ENCODE measurements around the gene CASK. TPM values are rescaled to one million over a fixed set of nuclear protein-coding genes. Genes with fewer than 3 reads are reported as not detected.

Gene CASK
- total and polyA plus RNA-seq, 9 of the 15 experiments (the other 6 are each of a cell fraction or from before 2014, with no cell fraction given), result 1.3 to 7.4 (median 5.2) TPM

DNA sequence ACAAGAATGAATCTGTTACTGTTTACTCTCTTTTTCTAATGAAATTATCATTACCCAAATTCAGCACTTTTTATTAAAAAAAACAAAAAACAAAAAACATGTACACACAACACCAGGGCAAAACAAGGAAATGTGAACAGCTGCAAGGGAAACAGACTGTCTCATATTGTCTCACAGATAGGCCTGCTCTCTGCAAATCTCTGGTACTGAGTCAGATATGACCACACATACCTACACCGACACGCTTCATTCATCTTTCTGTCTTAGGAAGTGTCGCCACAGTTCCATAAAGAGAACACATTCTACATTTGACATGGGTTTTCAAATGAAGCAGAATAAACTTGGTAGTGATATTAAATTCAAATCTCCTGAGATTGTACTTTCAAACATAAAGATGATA, 326.8 kb downstream of the CASK start:
- H3K27ac ChIP-seq (ENCODE audit: extremely low read depth, low read depth, low read length), result no peak overlapping the region
- TF ChIP-seq ARID1B (IDR thresholded peaks at IDR 0.05) (no peak), RBBP5 (IDR thresholded peaks at IDR 0.05; ENCODE audit: borderline replicate concordance, insufficient read depth, low read length, poor library complexity, severe bottlenecking) (no peak)
- H3K4me1 ChIP-seq (replicated peaks in 1 of 2; ENCODE audit: control insufficient read depth in 2 of 2, insufficient read depth in 2 of 2, low read length in 2 of 2), result no peaks in the 10 kb centered on the region
- DNase-seq (ENCODE audit: extremely low read depth in 1 of 4, low spot score in 3 of 4), result no peak
- no peak overlapping the region for H3K4me2 ChIP-seq (ENCODE audit: insufficient read depth, low read length)
- no TSS peak for BruUV-seq (replicated peaks)
- CTCF ChIA-PET (ENCODE audit: low intra/inter-chr PET ratio), result no interaction called here
- no peaks in the 10 kb centered on the region for H4K20me1 ChIP-seq (replicated peaks; ENCODE audit: control insufficient read depth, insufficient read depth, low read length)
- no peaks in the 10 kb centered on the region for H3K36me3 ChIP-seq (ENCODE audit: control insufficient read depth, insufficient read depth, low read length)
- in situ Hi-C loops (cut with MboI), result no loop called here
- H3K9me1 ChIP-seq (ENCODE audit: control insufficient read depth, insufficient read depth, low read length), result no peaks in the 10 kb centered on the region
- H3K27me3 ChIP-seq (ENCODE audit: control insufficient read depth in 2 of 2, insufficient read depth in 2 of 2, low read length in 2 of 2), result no peaks in the 10 kb centered on the region
- WGBS (ENCODE audit: insufficient coverage, low coverage, missing lambda C conversion rate), result 26% methylated on average over 3 of the region's 3 CpGs
- no peak for ATAC-seq
- intact Hi-C loops (cut with micrococcal nuclease), result no loop called here
- no peak overlapping the region for H3K9ac ChIP-seq (ENCODE audit: insufficient read depth in 1 of 2, low read depth in 2 of 2, low read length in 2 of 2)
- H3K79me2 ChIP-seq (ENCODE audit: control insufficient read depth, insufficient read depth, low read length), result no peaks in the 10 kb centered on the region
- H3K9me3 ChIP-seq (replicated peaks; ENCODE audit: control insufficient read depth, insufficient read depth, low read depth, low read length), result no peaks in the 10 kb centered on the region
- H2AFZ ChIP-seq (ENCODE audit: low read depth, low read length), result no peak overlapping the region
- H3K4me3 ChIP-seq, result no peak overlapping the region
- POLR2A ChIA-PET, result no interaction called here
- no peak for FAIRE-seq

DNA sequence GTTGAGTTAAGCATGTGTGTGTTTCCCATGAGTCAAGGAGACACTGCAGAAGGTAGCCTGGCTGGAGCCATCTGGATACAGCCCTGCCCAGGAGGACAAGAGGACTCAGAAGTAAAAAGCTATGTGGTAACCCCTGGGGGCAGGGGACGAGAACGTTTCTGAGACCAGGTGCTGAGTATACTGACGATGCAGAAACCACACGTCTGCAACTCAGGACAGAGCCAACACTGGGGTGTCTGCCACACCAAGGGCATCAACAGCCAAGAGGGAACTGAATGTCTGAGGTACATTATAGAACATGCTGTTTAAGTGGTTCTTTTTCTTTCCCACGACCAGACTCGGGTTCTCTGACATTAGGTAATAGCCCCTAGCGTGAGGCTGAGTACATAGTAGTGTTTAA, 328.7 kb downstream of the CASK start:
- ATAC-seq (no peak), FAIRE-seq (no peak), DNase-seq (ENCODE audit: extremely low read depth in 1 of 4, low spot score in 3 of 4) (no peak)
- Histone ChIP-seq H3K36me3 (ENCODE audit: control insufficient read depth, insufficient read depth, low read length) (no peaks in the 10 kb centered on the region), H3K27ac (ENCODE audit: extremely low read depth, low read depth, low read length) (no peak overlapping the region), H2AFZ (ENCODE audit: low read depth, low read length) (no peak overlapping the region), H3K9me1 (ENCODE audit: control insufficient read depth, insufficient read depth, low read length) (no peaks in the 10 kb centered on the region), H3K4me1 (replicated peaks in 1 of 2; ENCODE audit: control insufficient read depth in 2 of 2, insufficient read depth in 2 of 2, low read length in 2 of 2) (no peaks in the 10 kb centered on the region), H3K79me2 (ENCODE audit: control insufficient read depth, insufficient read depth, low read length) (no peaks in the 10 kb centered on the region), H3K4me2 (ENCODE audit: insufficient read depth, low read length) (no peak overlapping the region), H3K27me3 (ENCODE audit: control insufficient read depth in 2 of 2, insufficient read depth in 2 of 2, low read length in 2 of 2) (no peaks in the 10 kb centered on the region), H3K9me3 (replicated peaks; ENCODE audit: control insufficient read depth, insufficient read depth, low read depth, low read length) (no peaks in the 10 kb centered on the region), H3K4me3 (no peak overlapping the region), H4K20me1 (replicated peaks; ENCODE audit: control insufficient read depth, insufficient read depth, low read length) (no peaks in the 10 kb centered on the region), H3K9ac (ENCODE audit: insufficient read depth in 1 of 2, low read depth in 2 of 2, low read length in 2 of 2) (no peak overlapping the region)
- ChIA-PET POLR2A (interaction anchor here (0.6 kb wide), 1 partner anchor 44 kb away, joined by 3 read pairs; no protein-coding TSS in a partner anchor), CTCF (ENCODE audit: low intra/inter-chr PET ratio) (no interaction called here)
- intact Hi-C loops (cut with micrococcal nuclease), result no loop called here
- no TSS peak for BruUV-seq (replicated peaks)
- in situ Hi-C loops (cut with MboI), result no loop called here
- 27% methylated on average over 7 of the region's 7 CpGs for WGBS (ENCODE audit: insufficient coverage, low coverage, missing lambda C conversion rate)
- no peak for TF ChIP-seq ZNF232 (CRISPR knock-in tag; IDR thresholded peaks at IDR 0.05)
- no peak for TF ChIP-seq DNMT1 (IDR thresholded peaks at IDR 0.05)
- TF ChIP-seq, protein P1, sequence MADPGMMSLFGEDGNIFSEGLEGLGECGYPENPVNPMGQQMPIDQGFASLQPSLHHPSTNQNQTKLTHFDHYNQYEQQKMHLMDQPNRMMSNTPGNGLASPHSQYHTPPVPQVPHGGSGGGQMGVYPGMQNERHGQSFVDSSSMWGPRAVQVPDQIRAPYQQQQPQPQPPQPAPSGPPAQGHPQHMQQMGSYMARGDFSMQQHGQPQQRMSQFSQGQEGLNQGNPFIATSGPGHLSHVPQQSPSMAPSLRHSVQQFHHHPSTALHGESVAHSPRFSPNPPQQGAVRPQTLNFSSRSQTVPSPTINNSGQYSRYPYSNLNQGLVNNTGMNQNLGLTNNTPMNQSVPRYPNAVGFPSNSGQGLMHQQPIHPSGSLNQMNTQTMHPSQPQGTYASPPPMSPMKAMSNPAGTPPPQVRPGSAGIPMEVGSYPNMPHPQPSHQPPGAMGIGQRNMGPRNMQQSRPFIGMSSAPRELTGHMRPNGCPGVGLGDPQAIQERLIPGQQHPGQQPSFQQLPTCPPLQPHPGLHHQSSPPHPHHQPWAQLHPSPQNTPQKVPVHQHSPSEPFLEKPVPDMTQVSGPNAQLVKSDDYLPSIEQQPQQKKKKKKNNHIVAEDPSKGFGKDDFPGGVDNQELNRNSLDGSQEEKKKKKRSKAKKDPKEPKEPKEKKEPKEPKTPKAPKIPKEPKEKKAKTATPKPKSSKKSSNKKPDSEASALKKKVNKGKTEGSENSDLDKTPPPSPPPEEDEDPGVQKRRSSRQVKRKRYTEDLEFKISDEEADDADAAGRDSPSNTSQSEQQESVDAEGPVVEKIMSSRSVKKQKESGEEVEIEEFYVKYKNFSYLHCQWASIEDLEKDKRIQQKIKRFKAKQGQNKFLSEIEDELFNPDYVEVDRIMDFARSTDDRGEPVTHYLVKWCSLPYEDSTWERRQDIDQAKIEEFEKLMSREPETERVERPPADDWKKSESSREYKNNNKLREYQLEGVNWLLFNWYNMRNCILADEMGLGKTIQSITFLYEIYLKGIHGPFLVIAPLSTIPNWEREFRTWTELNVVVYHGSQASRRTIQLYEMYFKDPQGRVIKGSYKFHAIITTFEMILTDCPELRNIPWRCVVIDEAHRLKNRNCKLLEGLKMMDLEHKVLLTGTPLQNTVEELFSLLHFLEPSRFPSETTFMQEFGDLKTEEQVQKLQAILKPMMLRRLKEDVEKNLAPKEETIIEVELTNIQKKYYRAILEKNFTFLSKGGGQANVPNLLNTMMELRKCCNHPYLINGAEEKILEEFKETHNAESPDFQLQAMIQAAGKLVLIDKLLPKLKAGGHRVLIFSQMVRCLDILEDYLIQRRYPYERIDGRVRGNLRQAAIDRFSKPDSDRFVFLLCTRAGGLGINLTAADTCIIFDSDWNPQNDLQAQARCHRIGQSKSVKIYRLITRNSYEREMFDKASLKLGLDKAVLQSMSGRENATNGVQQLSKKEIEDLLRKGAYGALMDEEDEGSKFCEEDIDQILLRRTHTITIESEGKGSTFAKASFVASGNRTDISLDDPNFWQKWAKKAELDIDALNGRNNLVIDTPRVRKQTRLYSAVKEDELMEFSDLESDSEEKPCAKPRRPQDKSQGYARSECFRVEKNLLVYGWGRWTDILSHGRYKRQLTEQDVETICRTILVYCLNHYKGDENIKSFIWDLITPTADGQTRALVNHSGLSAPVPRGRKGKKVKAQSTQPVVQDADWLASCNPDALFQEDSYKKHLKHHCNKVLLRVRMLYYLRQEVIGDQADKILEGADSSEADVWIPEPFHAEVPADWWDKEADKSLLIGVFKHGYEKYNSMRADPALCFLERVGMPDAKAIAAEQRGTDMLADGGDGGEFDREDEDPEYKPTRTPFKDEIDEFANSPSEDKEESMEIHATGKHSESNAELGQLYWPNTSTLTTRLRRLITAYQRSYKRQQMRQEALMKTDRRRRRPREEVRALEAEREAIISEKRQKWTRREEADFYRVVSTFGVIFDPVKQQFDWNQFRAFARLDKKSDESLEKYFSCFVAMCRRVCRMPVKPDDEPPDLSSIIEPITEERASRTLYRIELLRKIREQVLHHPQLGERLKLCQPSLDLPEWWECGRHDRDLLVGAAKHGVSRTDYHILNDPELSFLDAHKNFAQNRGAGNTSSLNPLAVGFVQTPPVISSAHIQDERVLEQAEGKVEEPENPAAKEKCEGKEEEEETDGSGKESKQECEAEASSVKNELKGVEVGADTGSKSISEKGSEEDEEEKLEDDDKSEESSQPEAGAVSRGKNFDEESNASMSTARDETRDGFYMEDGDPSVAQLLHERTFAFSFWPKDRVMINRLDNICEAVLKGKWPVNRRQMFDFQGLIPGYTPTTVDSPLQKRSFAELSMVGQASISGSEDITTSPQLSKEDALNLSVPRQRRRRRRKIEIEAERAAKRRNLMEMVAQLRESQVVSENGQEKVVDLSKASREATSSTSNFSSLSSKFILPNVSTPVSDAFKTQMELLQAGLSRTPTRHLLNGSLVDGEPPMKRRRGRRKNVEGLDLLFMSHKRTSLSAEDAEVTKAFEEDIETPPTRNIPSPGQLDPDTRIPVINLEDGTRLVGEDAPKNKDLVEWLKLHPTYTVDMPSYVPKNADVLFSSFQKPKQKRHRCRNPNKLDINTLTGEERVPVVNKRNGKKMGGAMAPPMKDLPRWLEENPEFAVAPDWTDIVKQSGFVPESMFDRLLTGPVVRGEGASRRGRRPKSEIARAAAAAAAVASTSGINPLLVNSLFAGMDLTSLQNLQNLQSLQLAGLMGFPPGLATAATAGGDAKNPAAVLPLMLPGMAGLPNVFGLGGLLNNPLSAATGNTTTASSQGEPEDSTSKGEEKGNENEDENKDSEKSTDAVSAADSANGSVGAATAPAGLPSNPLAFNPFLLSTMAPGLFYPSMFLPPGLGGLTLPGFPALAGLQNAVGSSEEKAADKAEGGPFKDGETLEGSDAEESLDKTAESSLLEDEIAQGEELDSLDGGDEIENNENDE (IDR thresholded peaks at IDR 0.05; ENCODE audit: low read depth, low read length), result no peak
